Hepatic stellate cell (primary cell): ENCODE results near the gene MED13L.
A peak's percentile ranks its signal among the peaks of the same experiment; 100 is the strongest.
"Not testable (repeated sequence)": the region's sequence is repeated elsewhere in the genome, so short reads cannot be mapped to it uniquely, and the experiment has no call there.

ENCODE experiments used
- DNase-seq: peaks from one replicate; pipeline ENCODE4 v3.0.0; 2011; ENCODE audit warnings: low spot score

The MED13L gene

DNA sequence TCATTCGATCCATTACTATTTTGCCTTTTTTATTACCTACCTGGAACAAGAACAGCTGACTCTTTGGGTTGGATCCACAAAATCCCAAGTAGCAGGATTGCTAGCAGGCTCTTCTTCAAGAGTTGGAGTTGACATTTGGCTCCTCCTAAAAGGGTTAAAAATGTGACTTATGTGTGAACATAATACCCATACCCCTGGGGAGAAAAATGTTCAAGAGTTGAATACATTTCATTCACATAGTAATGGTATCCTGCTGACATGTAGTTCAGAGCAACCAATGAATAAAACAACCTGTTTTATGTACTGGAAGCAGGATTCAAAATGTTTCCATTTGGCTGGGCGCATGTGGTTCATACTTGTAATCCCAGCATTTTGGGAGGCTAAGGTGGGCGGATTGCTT, 264.7 kb downstream of the MED13L start:
- no peak for DNase-seq

- no peak for DNase-seq
Observed at GRCh38 chr12:116011217-116011616, 266.3 kb downstream of the MED13L start.

- DNase-seq: no peak
Observed at GRCh38 chr12:116010467-116010866, 267.0 kb downstream of the MED13L start.

DNA sequence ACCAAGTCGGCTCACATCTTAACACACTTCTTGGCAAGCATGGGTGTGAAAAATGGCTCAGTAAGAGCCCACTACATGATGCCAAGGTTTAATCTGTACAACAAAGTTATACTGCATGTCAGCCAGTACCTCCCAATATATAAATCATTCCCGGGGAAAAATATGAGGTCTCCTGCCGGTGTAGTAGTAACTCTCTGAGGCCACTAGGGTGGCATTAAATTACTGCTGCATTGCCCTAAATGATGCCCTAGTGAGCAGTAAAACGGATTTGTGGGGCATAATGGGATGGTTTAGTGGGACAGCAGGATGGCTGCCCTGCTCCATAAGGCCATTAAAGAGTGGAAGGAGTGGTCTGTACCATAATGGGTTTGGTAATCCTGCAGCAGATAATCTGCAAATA, 267.7 kb downstream of the MED13L start:
- DNase-seq: no peak

DNA sequence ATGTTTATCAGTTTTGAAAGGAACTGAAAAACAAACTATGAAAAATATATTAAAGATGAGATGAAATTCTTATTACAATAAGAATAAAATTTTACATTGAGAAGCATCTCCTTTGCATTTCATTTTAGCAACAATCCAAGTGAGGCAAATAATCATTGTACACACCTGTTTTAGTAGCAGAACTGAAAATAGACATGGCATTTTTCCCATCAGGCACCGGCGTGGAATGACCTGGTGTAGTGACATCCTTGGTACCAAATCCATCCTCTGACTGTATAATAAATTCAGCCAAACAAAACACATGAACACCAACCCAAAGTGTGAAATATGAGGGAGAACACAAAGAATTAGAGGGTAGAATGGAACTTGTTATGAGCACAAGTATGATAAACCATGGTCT, 271.4 kb downstream of the MED13L start:
- DNase-seq: no peak

DNA sequence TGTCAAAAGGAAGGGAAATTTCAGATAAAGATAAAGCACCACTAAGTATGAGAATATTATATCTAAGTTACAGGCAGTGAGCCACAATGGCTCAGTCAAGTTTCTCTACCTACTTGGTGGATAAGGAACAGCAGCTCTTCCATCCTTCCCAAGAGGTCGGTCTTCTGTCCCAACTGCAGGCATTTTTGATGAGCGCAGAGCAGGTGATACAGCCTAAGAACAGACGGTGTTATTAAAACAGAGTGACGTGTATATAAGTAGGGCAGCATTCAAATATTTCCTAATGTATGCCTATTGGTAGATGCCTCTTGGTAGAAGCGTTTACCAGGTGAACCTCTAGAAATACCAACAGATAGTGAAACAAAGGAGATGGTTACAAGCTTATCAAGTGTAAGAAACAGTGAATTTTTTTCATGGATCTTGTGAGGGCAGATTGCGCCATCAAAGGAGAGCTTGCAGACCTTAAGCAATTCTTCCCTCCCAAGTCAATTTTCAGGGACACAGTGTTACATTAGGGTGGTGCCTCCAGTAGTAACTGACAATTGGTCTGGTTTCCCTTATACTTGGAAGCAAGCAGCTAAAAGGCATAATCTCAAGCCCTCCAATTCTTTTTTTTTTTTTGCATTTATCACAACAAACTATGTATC, 274.5 kb downstream of the MED13L start:
- no peak for DNase-seq

DNA sequence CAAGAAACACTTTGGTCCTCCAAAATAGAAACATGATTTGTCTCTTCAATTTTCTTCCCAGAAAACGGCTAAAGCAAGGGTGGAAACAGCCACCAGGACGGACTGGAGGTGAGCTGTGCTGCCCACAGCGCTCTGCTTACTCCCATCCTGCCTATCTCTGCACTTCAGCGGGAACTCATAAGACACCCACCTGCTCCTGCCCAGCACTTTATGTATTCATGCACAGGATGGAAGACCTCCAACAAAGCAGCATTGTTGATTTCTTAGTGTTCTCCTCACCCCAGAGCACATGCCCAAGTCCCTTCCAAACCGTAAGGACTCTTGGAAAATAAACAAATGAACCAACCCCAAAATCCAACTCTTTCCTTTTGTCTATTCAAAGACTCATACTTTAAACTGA, 277.2 kb downstream of the MED13L start:
- no peak for DNase-seq

DNA sequence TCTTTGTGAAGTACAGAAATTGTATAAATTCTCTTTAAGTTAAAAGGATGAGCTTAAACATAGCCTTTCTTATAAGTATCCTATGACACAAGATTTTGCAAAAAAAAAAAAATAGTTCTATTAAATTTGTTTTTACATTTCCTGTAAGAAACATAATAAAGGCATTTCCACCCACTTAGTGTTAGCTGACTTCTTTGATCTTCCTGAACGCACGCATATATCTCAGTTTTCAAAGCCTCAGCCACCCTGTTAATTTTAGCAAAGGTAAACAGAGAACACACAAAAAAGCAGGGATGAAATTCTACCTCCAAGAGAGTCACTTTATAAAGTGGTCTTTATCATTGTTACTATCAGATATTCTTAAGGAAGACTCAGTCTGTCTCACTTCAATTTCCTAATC, 277.9 kb downstream of the MED13L start:
- DNase-seq: no peak

- no peak for DNase-seq
Observed at GRCh38 chr12:115998794-115999478, 278.6 kb downstream of the MED13L start.

- peak; percentile 23 for DNase-seq
Observed at GRCh38 chr12:115998119-115998633, 279.3 kb downstream of the MED13L start.

DNA sequence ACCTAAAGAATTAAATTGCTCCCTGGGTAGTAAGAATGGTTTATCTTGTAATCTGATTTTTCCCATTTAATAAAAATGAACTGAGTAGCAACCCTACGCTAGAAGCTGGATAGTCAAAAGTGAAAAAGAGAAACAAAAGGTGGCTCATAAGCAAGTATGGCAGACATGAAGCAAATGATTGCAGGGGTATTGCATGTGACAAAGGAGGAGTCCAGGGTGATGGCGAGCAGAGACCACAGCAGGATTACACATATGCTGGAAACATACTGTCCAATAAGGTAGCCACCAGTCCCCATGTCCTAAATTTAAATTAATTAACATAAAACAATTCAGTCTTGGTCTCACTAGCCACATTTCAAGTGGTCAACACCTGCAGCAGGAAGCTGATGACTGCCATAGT, 283.8 kb downstream of the MED13L start:
- no peak for DNase-seq

- DNase-seq: no peak
Observed at GRCh38 chr12:115990241-115990640, 287.3 kb downstream of the MED13L start.

GRCh38 chr12:115988625-115989563, 288.6 kb downstream of the MED13L start:
- DNase-seq: no peak

DNA sequence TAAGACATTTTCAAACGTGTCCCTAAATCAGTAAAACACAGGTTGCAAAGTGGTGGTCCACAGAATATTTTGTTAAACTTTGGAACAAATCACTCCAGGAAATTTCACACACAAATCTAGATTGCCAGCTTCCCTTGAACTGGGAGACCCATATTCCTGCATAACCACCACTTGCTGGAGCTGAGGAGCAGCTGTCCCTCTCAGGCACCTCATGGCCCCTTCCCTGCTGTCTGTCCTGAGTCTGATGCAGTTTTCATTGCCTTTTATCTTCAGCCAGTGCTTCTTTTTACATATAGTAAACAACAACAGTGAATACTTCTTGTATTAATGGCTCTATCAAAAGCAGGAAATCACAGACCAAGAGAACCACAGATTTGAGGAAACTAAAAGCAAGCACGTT, 289.3 kb downstream of the MED13L start:
- no peak for DNase-seq

GRCh38 chr12:115984616-115985015, 292.9 kb downstream of the MED13L start:
- no peak for DNase-seq

- DNase-seq: no peak
Observed at GRCh38 chr12:115983226-115983798, 294.2 kb downstream of the MED13L start.

DNA sequence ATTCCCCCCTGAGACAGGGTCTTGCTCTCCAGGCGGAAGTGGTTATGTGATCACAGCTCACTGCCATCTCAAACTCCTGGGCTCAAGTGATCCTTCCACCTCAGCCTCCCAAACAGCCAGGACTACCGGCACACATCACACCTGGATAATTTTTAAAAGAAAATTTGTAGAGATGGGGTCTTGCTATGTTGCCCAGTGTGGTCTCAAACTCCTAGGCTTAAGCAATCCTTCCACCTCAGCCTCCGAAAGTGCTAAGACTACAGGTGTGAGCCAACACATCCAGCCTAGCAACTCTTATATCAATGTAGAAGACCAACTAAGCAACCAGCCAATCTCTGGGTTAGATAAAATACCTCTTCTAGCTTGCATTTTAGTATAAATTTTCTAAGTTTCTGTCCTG, 297.2 kb downstream of the MED13L start:
- DNase-seq: no peak

DNA sequence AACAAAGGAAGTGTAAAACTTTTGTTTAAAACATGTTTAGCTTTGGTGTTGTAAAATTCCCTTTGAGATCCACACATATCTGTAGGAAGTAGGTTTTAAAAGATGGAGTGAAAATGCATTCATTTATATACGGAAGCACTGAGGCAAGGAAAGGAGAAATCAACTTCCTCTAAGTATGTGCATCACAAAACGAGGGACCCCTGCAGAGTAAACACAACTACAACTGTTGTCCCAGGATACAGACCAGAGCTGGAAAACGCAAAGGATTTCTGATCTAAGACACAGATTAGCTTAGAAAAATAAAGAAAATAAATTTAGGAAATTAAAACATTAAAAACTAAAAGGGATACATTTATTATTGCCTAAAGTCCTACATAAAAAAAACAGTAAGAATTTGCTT, 297.6 kb downstream of the MED13L start:
- no peak for DNase-seq

GRCh38 chr12:115979351-115979750, 298.1 kb downstream of the MED13L start:
- DNase-seq: no peak

DNA sequence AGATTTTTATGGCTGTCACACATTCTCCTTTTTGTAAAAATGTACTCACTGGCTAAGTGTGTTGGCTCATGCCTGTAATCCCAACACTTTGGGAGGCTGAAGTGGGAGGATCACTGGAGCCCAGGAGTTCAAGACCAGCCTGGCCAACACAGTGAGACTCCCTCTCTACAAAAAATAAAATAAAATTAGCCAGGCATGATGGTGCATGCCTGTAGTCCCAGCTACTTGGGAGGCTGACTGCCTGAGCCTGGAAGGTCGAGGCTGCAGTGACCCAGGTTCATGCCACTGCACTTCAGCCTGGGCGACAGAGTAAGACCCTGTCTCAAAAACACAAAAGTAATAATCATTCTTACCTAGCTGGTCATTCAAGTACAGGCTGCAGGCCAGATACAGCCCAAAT, 300.7 kb downstream of the MED13L start:
- not testable (repeated sequence) for DNase-seq

DNA sequence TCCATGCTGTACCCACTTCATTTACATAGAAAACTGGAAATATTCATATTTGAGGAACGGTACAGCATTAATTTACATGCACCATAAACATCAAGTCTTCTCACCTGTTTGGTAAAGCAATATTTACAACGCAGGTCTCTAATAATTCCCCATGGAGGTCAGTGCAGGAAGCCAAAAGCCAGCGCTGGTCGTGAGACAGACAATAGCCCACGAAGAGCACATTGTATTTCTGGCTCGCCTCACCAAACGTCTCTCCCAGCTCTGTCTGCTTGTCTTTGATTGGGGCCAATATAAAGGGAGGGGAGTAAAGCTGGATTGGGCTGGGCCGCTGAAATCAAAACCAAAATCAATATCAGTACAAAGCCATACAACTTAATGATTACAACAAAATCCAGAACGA, 302.1 kb downstream of the MED13L start:
- no peak for DNase-seq

DNA sequence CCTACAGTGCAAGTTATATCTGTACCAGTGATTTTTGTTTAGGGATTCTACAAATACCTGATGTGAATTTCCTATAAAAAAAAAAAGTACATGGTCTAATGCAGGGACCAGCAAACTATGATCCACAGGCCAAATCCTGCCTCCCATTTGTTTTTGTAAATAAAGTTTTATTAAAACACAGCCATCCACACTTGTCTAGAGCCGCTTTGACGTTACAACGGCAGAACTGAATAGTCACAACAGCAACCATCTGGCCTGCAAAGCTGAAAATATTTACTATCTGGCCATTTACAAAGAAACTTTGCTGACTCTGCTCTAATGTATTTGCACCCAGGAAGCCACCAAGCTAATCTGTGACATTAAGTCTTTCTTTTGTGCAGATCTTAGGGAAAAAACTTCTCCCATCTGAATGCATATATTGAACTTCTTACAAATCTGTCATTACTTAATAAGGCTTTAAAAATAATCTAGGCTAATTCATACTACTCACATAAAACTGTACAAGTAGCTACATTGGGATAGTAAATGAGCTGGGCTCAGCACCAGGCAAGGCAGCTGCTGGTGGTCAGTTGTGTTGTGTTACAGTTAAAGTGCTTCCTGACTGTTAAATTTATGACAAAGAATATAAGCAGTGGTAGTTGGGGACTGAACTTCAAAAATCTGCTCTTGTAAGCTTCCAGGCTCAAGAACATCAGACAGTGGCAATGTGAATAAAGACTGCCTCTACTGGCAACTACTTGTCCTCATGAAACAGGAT, 303.3 kb downstream of the MED13L start:
- DNase-seq: no peak
